ENCODE results near the gene MYO1C. TPM values are rescaled to one million over a fixed set of nuclear protein-coding genes. Genes with fewer than 3 reads are reported as not detected.

Gene MYO1C
- total RNA-seq, 1 experiment from 2014 or later: 227 TPM

- Histone ChIP-seq H3K79me2 (ENCODE audit: insufficient read depth, low read length) (peaks cover 59% of the 10 kb centered on the region), H3K27ac (ENCODE audit: low read depth, low read length) (no peak overlapping the region), H4K20me1 (ENCODE audit: insufficient read depth) (no peaks in the 10 kb centered on the region; the same call in 1 of the 2 replicates), H2AFZ (ENCODE audit: low read depth, low read length, poor library complexity, severe bottlenecking) (no peak overlapping the region), H3K36me3 (ENCODE audit: control insufficient read depth in 1 of 2, insufficient read depth in 2 of 2, low read length in 2 of 2) (peaks cover 22 to 39% of the 10 kb centered on the region in 2 experiments), H3K4me1 (ENCODE audit: control insufficient read depth in 1 of 2, insufficient read depth in 2 of 2, low read length in 2 of 2) (peaks cover 0 to 20% of the 10 kb centered on the region in 2 experiments; a peak in 3 of 4 replicates), H3K4me3 (replicated peaks in 1 of 2; ENCODE audit: low read depth in 1 of 2, low read length in 2 of 2) (no peak overlapping the region), H3K9ac (ENCODE audit: low read length) (no peak overlapping the region), H3K27me3 (ENCODE audit: insufficient read depth, low read length) (no peaks in the 10 kb centered on the region), H3K9me2 (ENCODE audit: insufficient read depth) (no peaks in the 10 kb centered on the region), H3K9me3 (ENCODE audit: control insufficient read depth in 1 of 2, insufficient read depth in 1 of 2, low read depth in 1 of 2, low read length in 2 of 2) (no peaks in the 10 kb centered on the region), H3K4me2 (ENCODE audit: low read length) (no peak overlapping the region)
- intact Hi-C loops (cut with micrococcal nuclease): no loop called here
- POLR2A ChIA-PET: no interaction called here
- no peak for ATAC-seq
- DNase-seq (ENCODE audit: low read depth, low spot score): no peak
- no peak for TF ChIP-seq TCF7L2 (IDR thresholded peaks at IDR 0.05; ENCODE audit: borderline replicate concordance, extremely low read depth, insufficient read depth, insufficient read length)
- TF ChIP-seq, protein P1, sequence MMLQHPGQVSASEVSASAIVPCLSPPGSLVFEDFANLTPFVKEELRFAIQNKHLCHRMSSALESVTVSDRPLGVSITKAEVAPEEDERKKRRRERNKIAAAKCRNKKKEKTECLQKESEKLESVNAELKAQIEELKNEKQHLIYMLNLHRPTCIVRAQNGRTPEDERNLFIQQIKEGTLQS (IDR thresholded peaks at IDR 0.05): no peak
- TF ChIP-seq ZBTB33 (IDR thresholded peaks at IDR 0.05; ENCODE audit: extremely low read depth, insufficient replicate concordance, low read length): no peak
- no peak for TF ChIP-seq SP1 (IDR thresholded peaks at IDR 0.05; ENCODE audit: low read depth)
- no peak for TF ChIP-seq FOSL1 (IDR thresholded peaks at IDR 0.05; ENCODE audit: low read depth)
- TF ChIP-seq YY1 (IDR thresholded peaks at IDR 0.05; ENCODE audit: extremely low read depth, insufficient replicate concordance, low read depth, low read length): no peak
- TF ChIP-seq EZH2phosphoT487 (IDR thresholded peaks at IDR 0.05; ENCODE audit: borderline replicate concordance): no peak
- TF ChIP-seq ZFX (IDR thresholded peaks at IDR 0.05): no peak
- no peak for TF ChIP-seq EGR1 (IDR thresholded peaks at IDR 0.05; ENCODE audit: low read depth)
- TF ChIP-seq SRF (IDR thresholded peaks at IDR 0.05; ENCODE audit: low read depth): no peak
- TF ChIP-seq POLR2AphosphoS5 (IDR thresholded peaks at IDR 0.05; ENCODE audit: low read depth, low read length): no peak
- no peak for TF ChIP-seq POLR2A (IDR thresholded peaks at IDR 0.05; ENCODE audit: borderline replicate concordance, extremely low read depth, insufficient read depth, insufficient read length)
- no peak for TF ChIP-seq EZH2 (IDR thresholded peaks at IDR 0.05)
- TF ChIP-seq, protein P2, sequence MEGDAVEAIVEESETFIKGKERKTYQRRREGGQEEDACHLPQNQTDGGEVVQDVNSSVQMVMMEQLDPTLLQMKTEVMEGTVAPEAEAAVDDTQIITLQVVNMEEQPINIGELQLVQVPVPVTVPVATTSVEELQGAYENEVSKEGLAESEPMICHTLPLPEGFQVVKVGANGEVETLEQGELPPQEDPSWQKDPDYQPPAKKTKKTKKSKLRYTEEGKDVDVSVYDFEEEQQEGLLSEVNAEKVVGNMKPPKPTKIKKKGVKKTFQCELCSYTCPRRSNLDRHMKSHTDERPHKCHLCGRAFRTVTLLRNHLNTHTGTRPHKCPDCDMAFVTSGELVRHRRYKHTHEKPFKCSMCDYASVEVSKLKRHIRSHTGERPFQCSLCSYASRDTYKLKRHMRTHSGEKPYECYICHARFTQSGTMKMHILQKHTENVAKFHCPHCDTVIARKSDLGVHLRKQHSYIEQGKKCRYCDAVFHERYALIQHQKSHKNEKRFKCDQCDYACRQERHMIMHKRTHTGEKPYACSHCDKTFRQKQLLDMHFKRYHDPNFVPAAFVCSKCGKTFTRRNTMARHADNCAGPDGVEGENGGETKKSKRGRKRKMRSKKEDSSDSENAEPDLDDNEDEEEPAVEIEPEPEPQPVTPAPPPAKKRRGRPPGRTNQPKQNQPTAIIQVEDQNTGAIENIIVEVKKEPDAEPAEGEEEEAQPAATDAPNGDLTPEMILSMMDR (IDR thresholded peaks at IDR 0.05 in 2 of 3, conservative IDR thresholded peaks at IDR 0.05 in 1 of 3; ENCODE audit: borderline replicate concordance in 1 of 3, insufficient read depth in 1 of 3, low read depth in 2 of 3, low read length in 2 of 3): no peak
- CTCF ChIA-PET: no interaction called here
- RAD21 ChIA-PET (ENCODE audit: low non-redundant PET in 1 of 2, low total read pairs in 2 of 2, uncharacterized antibody in 2 of 2, unreplicated experiment in 2 of 2): no interaction called here
- no TSS peak for BruUV-seq (replicated peaks)
These were observed 71.0 kb downstream of the MYO1C start for GRCh38 chr17:1421470-1421869.

All from HCT116 (cell line).